Neural progenitor cell (in vitro differentiated cells): ENCODE results near the gene OVOL2. TPM values are rescaled to one million over a fixed set of nuclear protein-coding genes. Genes with fewer than 3 reads are reported as not detected.

ENCODE experiments used
- DNase-seq: peaks from one replicate; pipeline ENCODE4 v3.0.0-alpha.2; 2016; ENCODE audit warnings: low spot score
- H2AFZ ChIP-seq: fragments of 200-600 bp; sonication (generic); replicated peaks from 2 replicates; pipeline ENCODE4 v1.6.1; 2016; ENCODE audit warnings: antibody characterized with exemption
- H3F3A ChIP-seq: fragments of 200-600 bp; sonication (generic); 2 replicates; pipeline ENCODE4 v1.6.1; 2016; ENCODE audit warnings: antibody characterized with exemption, low read depth
- H3K27ac ChIP-seq: fragments of 200-600 bp; sonication (generic); 2 replicates; pipeline ENCODE4 v1.5.1; 2016; ENCODE audit warnings: mild to moderate bottlenecking
- H3K27me3 ChIP-seq: fragments of 200-600 bp; sonication (generic); 2 replicates; pipeline ENCODE4 v1.6.1; 2016; ENCODE audit warnings: mild to moderate bottlenecking, moderate library complexity
- H3K36me3 ChIP-seq: fragments of 200-600 bp; sonication (generic); 2 replicates; pipeline ENCODE4 v1.5.1; 2016
- H3K4me1 ChIP-seq: fragments of 200-600 bp; sonication (generic); 2 replicates; pipeline ENCODE4 v1.6.1; 2016; ENCODE audit warnings: mixed run types
- H3K4me2 ChIP-seq: fragments of 200-600 bp; sonication (generic); 2 replicates; pipeline ENCODE4 v1.6.1; 2016
- H3K4me3 ChIP-seq: fragments of 200-600 bp; sonication (generic); 2 replicates; pipeline ENCODE4 v1.5.1; 2016
- H3K79me2 ChIP-seq: fragments of 200-600 bp; sonication (generic); 2 replicates; pipeline ENCODE4 v1.6.1; 2016; ENCODE audit warnings: low read depth
- H3K9ac ChIP-seq: fragments of 200-600 bp; sonication (generic); 2 replicates; pipeline ENCODE4 v1.6.1; 2016
- H3K9me3 ChIP-seq: fragments of 200-600 bp; sonication (generic); 2 replicates; pipeline ENCODE4 v1.5.1; 2016; ENCODE audit warnings: low read depth
- H4K20me1 ChIP-seq: fragments of 200-600 bp; sonication (generic); 2 replicates; pipeline ENCODE4 v1.6.1; 2016; ENCODE audit warnings: low read depth
- H3K27ac Mint-ChIP-seq: 3 replicates; pipeline ENCODE4 v1.8.0; 2021; ENCODE audit warnings: mixed read lengths
- H3K27me3 Mint-ChIP-seq: 2 replicates; pipeline ENCODE4 v1.8.0; 2022; ENCODE audit warnings: low read depth, mild to moderate bottlenecking, inconsistent platforms, moderate library complexity, mixed read lengths; ENCODE audit not compliant: insufficient read depth
- H3K36me3 Mint-ChIP-seq: 3 replicates; pipeline ENCODE4 v1.8.0; 2021; ENCODE audit warnings: mixed read lengths
- H3K4me1 Mint-ChIP-seq: 3 replicates; pipeline ENCODE4 v1.8.0; 2021; ENCODE audit warnings: mixed read lengths
- H3K4me3 Mint-ChIP-seq: 3 replicates; pipeline ENCODE4 v1.8.0; 2021; ENCODE audit warnings: mild to moderate bottlenecking, moderate library complexity, mixed read lengths
- H3K9me3 Mint-ChIP-seq: 3 replicates; pipeline ENCODE4 v1.8.0; 2020; ENCODE audit warnings: mixed read lengths
- EZH2 ChIP-seq: fragments of 200-600 bp; sonication (generic); IDR thresholded peaks from 2 replicates; pipeline ENCODE4 v1.6.1; 2017; ENCODE audit warnings: antibody characterized with exemption, mild to moderate bottlenecking, moderate library complexity
- EZH2phosphoT487 ChIP-seq: fragments of 200-600 bp; sonication (generic); IDR thresholded peaks from 2 replicates; pipeline ENCODE4 v1.6.1; 2017; ENCODE audit warnings: antibody characterized with exemption
- total RNA-seq: library from RNA; depleted of rRNA; stranded (reverse); fragments of >200 nt; gene quantifications from 2 replicates; pipeline ENCODE4 v1.2.3, GENCODE V29; 2015; ENCODE audit warnings: low replicate concordance
- TF ChIP-seq, protein P1 (sequence below): fragments of 200-600 bp; sonication (generic); IDR thresholded peaks from 2 replicates; pipeline ENCODE4 v1.5.1; 2017; ENCODE audit warnings: antibody characterized with exemption, mild to moderate bottlenecking

The OVOL2 gene
- total RNA-seq, 1 donor from 2014 or later = 0.62 TPM

DNA sequence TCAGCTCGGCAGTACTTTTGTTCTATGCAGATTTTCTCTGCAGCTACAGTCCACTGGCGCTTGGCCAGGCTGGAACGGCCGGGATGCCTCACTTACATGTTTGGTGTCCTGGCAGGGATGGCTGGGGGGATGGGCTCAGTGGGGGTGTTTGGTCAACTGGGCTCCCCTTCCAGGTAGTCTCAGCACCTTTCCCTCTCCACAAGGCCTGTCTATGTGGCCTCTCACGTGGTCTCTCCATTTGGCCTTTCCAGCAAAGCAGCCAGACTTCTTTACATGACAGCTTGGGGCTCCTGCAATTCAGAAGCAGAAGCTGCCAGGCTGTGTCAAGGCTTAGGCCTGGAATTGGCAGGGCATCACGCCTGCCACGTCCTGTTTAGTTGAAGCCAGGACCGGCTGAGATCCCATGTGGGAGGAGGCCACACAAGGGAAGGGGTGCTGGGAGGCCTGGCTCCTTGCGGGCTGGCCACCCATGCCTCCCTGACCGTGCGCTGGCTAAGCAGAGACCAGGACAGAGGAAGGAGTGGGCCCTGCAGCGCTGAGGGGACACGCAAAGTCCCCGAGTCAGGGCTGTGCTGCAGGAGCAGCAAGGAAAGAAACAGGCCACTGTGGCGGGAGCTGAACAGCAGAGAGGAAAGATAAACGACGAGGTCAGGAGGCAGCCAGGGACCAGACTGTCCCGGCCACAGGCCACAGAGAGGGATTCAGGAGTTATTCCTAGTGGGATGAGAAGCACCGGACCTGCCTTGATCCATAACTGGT lies 50.0 kb downstream of the OVOL2 start:
- Histone ChIP-seq H3K4me2 (no peak overlapping the region), H3K4me1 (no peaks in the 10 kb centered on the region), H3K79me2 (no peaks in the 10 kb centered on the region), H3K27me3 (no peaks in the 10 kb centered on the region), H2AFZ (no peak overlapping the region), H3K27ac (no peak overlapping the region), H3K36me3 (no peaks in the 10 kb centered on the region), H4K20me1 (no peaks in the 10 kb centered on the region), H3K9me3 (no peaks in the 10 kb centered on the region), H3K9ac (no peak overlapping the region), H3K4me3 (no peak overlapping the region), H3F3A (no peaks in the 10 kb centered on the region)
- peaks cover 25% of the 10 kb centered on the region for H3K4me1 Mint-ChIP-seq
- peaks cover 5% of the 10 kb centered on the region for H3K9me3 Mint-ChIP-seq
- TF ChIP-seq, protein P1, sequence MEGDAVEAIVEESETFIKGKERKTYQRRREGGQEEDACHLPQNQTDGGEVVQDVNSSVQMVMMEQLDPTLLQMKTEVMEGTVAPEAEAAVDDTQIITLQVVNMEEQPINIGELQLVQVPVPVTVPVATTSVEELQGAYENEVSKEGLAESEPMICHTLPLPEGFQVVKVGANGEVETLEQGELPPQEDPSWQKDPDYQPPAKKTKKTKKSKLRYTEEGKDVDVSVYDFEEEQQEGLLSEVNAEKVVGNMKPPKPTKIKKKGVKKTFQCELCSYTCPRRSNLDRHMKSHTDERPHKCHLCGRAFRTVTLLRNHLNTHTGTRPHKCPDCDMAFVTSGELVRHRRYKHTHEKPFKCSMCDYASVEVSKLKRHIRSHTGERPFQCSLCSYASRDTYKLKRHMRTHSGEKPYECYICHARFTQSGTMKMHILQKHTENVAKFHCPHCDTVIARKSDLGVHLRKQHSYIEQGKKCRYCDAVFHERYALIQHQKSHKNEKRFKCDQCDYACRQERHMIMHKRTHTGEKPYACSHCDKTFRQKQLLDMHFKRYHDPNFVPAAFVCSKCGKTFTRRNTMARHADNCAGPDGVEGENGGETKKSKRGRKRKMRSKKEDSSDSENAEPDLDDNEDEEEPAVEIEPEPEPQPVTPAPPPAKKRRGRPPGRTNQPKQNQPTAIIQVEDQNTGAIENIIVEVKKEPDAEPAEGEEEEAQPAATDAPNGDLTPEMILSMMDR = no peak
- TF ChIP-seq EZH2phosphoT487 (no peak), EZH2 (no peak)
- peaks cover 2% of the 10 kb centered on the region for H3K27me3 Mint-ChIP-seq
- H3K36me3 Mint-ChIP-seq = peaks cover 2% of the 10 kb centered on the region
- no peak for DNase-seq
- H3K27ac Mint-ChIP-seq = peak overlapping the region; percentile 24
- H3K4me3 Mint-ChIP-seq = no peak overlapping the region

DNA sequence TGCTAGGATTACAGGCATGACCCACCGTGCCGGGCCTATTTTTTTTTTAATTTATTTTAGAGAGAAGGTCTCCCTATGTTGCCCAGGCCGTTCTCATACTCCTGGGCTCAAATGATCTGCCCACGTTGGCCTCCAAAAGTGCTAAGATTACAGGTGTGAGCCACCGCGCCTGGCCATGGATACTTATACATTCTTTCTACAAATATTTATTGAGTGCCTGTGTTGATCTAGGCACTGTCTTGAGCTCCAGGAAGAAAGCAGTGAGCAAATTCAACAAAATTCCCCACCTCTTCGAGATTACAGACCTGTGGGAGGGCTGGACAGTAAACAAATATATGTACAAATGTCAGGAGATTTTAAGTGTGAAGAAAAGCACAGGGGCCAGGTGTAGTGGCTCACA lies 51.0 kb downstream of the OVOL2 start:
- TF ChIP-seq EZH2phosphoT487 (no peak), EZH2 (no peak)
- TF ChIP-seq, protein P1 = no peak
- Mint-ChIP-seq H3K4me3 (no peak overlapping the region), H3K27ac (no peak overlapping the region), H3K9me3 (peaks cover 5% of the 10 kb centered on the region), H3K4me1 (peaks cover 25% of the 10 kb centered on the region), H3K27me3 (peaks cover under 1% of the 10 kb centered on the region), H3K36me3 (peaks cover 2% of the 10 kb centered on the region)
- Histone ChIP-seq H3K79me2 (no peaks in the 10 kb centered on the region), H3K4me1 (no peaks in the 10 kb centered on the region), H3K9ac (no peak overlapping the region), H3K27me3 (no peaks in the 10 kb centered on the region), H4K20me1 (no peaks in the 10 kb centered on the region), H3K27ac (no peak overlapping the region), H3F3A (no peaks in the 10 kb centered on the region), H3K36me3 (no peaks in the 10 kb centered on the region), H3K4me3 (no peak overlapping the region), H3K4me2 (no peak overlapping the region), H2AFZ (no peak overlapping the region), H3K9me3 (no peaks in the 10 kb centered on the region)
- DNase-seq = no peak

DNA sequence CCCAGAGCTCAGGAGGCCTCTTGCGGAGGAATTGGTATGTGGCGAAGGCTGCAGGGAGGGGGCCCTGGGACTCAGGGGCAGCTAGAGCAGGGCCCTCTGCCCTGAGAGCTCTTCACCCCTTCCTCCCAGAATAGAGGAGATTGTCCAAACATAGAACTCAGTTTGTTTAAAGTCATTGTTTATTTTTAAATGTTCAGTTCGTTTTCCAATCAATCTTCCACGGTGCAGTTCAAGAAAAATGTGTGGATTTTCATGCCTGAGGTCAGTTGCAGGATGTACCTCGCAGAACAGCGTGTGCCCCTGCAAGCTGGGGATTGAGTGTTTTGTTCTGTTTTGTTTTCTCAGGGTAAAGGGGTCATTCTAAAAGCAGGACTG lies 51.7 kb downstream of the OVOL2 start:
- Histone ChIP-seq H3K4me2 (no peak overlapping the region), H3F3A (no peaks in the 10 kb centered on the region), H3K4me1 (no peaks in the 10 kb centered on the region), H3K36me3 (no peaks in the 10 kb centered on the region), H2AFZ (no peak overlapping the region), H3K27ac (no peak overlapping the region), H3K9me3 (no peaks in the 10 kb centered on the region), H3K27me3 (no peaks in the 10 kb centered on the region), H3K79me2 (no peaks in the 10 kb centered on the region), H4K20me1 (no peaks in the 10 kb centered on the region), H3K4me3 (no peak overlapping the region), H3K9ac (no peak overlapping the region)
- H3K4me3 Mint-ChIP-seq = no peak overlapping the region
- H3K27ac Mint-ChIP-seq = no peak overlapping the region
- H3K27me3 Mint-ChIP-seq = no peaks in the 10 kb centered on the region
- no peak for DNase-seq
- no peak for TF ChIP-seq EZH2phosphoT487
- TF ChIP-seq, protein P1 = no peak
- TF ChIP-seq EZH2 = no peak
- peaks cover 23% of the 10 kb centered on the region for H3K4me1 Mint-ChIP-seq
- H3K36me3 Mint-ChIP-seq = no peaks in the 10 kb centered on the region
- H3K9me3 Mint-ChIP-seq = peaks cover 2% of the 10 kb centered on the region
